Measurements from ENCODE around the gene SSR1.
A peak's percentile ranks its signal among the peaks of the same experiment; 100 is the strongest.
"Not testable (repeated sequence)": the region's sequence is repeated elsewhere in the genome, so short reads cannot be mapped to it uniquely, and the experiment has no call there.

Gene SSR1

GRCh38 chr6:7283676-7284075 is 29.3 kb downstream of the SSR1 start:
- H3K4me1 Mint-ChIP-seq (ENCODE audit: low read depth), result peaks cover 28% of the 10 kb centered on the region
- no peaks in the 10 kb centered on the region for H3K9me3 Mint-ChIP-seq
- peaks cover 48% of the 10 kb centered on the region for H3K36me3 Mint-ChIP-seq (ENCODE audit: low read depth)
- H3K27ac Mint-ChIP-seq, result no peak overlapping the region
- H3K4me3 Mint-ChIP-seq, result no peak overlapping the region
- H3K27me3 Mint-ChIP-seq, result no peaks in the 10 kb centered on the region
- intact Hi-C loops (cut with micrococcal nuclease), result no loop called here

GRCh38 chr6:7282097-7282906 is 30.7 kb downstream of the SSR1 start:
- intact Hi-C loops (cut with micrococcal nuclease), result no loop called here
- Mint-ChIP-seq H3K9me3 (no peaks in the 10 kb centered on the region), H3K4me3 (peak overlapping the region; percentile 13), H3K4me1 (ENCODE audit: low read depth) (peaks cover 39% of the 10 kb centered on the region), H3K27me3 (no peaks in the 10 kb centered on the region), H3K27ac (peak overlapping the region; percentile 62), H3K36me3 (ENCODE audit: low read depth) (peaks cover 34% of the 10 kb centered on the region)

- Mint-ChIP-seq H3K4me3 (no peak overlapping the region), H3K27me3 (no peaks in the 10 kb centered on the region), H3K9me3 (no peaks in the 10 kb centered on the region), H3K36me3 (ENCODE audit: low read depth) (no peaks in the 10 kb centered on the region), H3K4me1 (ENCODE audit: low read depth) (peaks cover 48% of the 10 kb centered on the region), H3K27ac (peak overlapping the region; percentile 43)
- intact Hi-C loops (cut with micrococcal nuclease), result loop anchor here (2.0 to 5.0 kb wide), 2 partner anchors 34 to 339 kb away; no protein-coding TSS in a partner anchor
These were observed 36.8 kb downstream of the SSR1 start for GRCh38 chr6:7276199-7276524.

- H3K27me3 Mint-ChIP-seq; H3K36me3 Mint-ChIP-seq (ENCODE audit: low read depth); H3K27ac Mint-ChIP-seq; H3K4me3 Mint-ChIP-seq; intact Hi-C loops (cut with micrococcal nuclease); H3K9me3 Mint-ChIP-seq: not testable (repeated sequence)
- peaks cover 49% of the 10 kb centered on the region for H3K4me1 Mint-ChIP-seq (ENCODE audit: low read depth)
These were observed 38.5 kb downstream of the SSR1 start for GRCh38 chr6:7274525-7274924.

- H3K27ac Mint-ChIP-seq, result no peak overlapping the region
These were observed 39.3 kb downstream of the SSR1 start for GRCh38 chr6:7273709-7274108.

GRCh38 chr6:7271205-7271534 is 41.8 kb downstream of the SSR1 start:
- Mint-ChIP-seq H3K36me3 (ENCODE audit: low read depth) (no peaks in the 10 kb centered on the region), H3K4me3 (no peak overlapping the region), H3K27me3 (no peaks in the 10 kb centered on the region), H3K27ac (peak overlapping the region; percentile 28), H3K9me3 (no peaks in the 10 kb centered on the region), H3K4me1 (ENCODE audit: low read depth) (peaks cover 59% of the 10 kb centered on the region)
- intact Hi-C loops (cut with micrococcal nuclease), result no loop called here

More at GRCh38 chr6:7273709-7274108, 39.3 kb downstream of the SSR1 start:
- H3K27me3 Mint-ChIP-seq, result no peaks in the 10 kb centered on the region
- peaks cover 47% of the 10 kb centered on the region for H3K4me1 Mint-ChIP-seq (ENCODE audit: low read depth)
- intact Hi-C loops (cut with micrococcal nuclease), result no loop called here
- no peaks in the 10 kb centered on the region for H3K36me3 Mint-ChIP-seq (ENCODE audit: low read depth)
- H3K4me3 Mint-ChIP-seq, result no peak overlapping the region
- no peaks in the 10 kb centered on the region for H3K9me3 Mint-ChIP-seq

GRCh38 chr6:7270320-7271204 is 42.4 kb downstream of the SSR1 start:
- H3K4me1 Mint-ChIP-seq (ENCODE audit: low read depth), result peaks cover 56% of the 10 kb centered on the region
- peak overlapping the region; percentile 28 for H3K27ac Mint-ChIP-seq
- no peak overlapping the region for H3K4me3 Mint-ChIP-seq
- H3K27me3 Mint-ChIP-seq, result no peaks in the 10 kb centered on the region
- no peaks in the 10 kb centered on the region for H3K36me3 Mint-ChIP-seq (ENCODE audit: low read depth)
- no peaks in the 10 kb centered on the region for H3K9me3 Mint-ChIP-seq
- intact Hi-C loops (cut with micrococcal nuclease), result no loop called here

GRCh38 chr6:7269816-7270215 is 43.2 kb downstream of the SSR1 start:
- H3K27me3 Mint-ChIP-seq, result no peaks in the 10 kb centered on the region
- no peak overlapping the region for H3K4me3 Mint-ChIP-seq
- H3K27ac Mint-ChIP-seq, result no peak overlapping the region
- H3K4me1 Mint-ChIP-seq (ENCODE audit: low read depth), result peaks cover 53% of the 10 kb centered on the region
- intact Hi-C loops (cut with micrococcal nuclease), result no loop called here
- H3K9me3 Mint-ChIP-seq, result no peaks in the 10 kb centered on the region
- no peaks in the 10 kb centered on the region for H3K36me3 Mint-ChIP-seq (ENCODE audit: low read depth)

- peaks cover 49% of the 10 kb centered on the region for H3K4me1 Mint-ChIP-seq (ENCODE audit: low read depth)
- no peaks in the 10 kb centered on the region for H3K27me3 Mint-ChIP-seq
- H3K9me3 Mint-ChIP-seq, result no peaks in the 10 kb centered on the region
- no peaks in the 10 kb centered on the region for H3K36me3 Mint-ChIP-seq (ENCODE audit: low read depth)
- no peak overlapping the region for H3K4me3 Mint-ChIP-seq
- intact Hi-C loops (cut with micrococcal nuclease), result no loop called here
- peak overlapping the region; percentile 67 for H3K27ac Mint-ChIP-seq
These were observed 44.0 kb downstream of the SSR1 start for GRCh38 chr6:7268816-7269555.

- peak overlapping the region; percentile 67 for H3K27ac Mint-ChIP-seq
- intact Hi-C loops (cut with micrococcal nuclease), result no loop called here
- no peak overlapping the region for H3K4me3 Mint-ChIP-seq
- H3K9me3 Mint-ChIP-seq, result no peaks in the 10 kb centered on the region
- H3K27me3 Mint-ChIP-seq, result no peaks in the 10 kb centered on the region
- peaks cover 43% of the 10 kb centered on the region for H3K4me1 Mint-ChIP-seq (ENCODE audit: low read depth)
- H3K36me3 Mint-ChIP-seq (ENCODE audit: low read depth), result no peaks in the 10 kb centered on the region
These were observed 44.6 kb downstream of the SSR1 start for GRCh38 chr6:7268362-7268761.

- H3K27me3 Mint-ChIP-seq, result no peaks in the 10 kb centered on the region
- peaks cover 49% of the 10 kb centered on the region for H3K4me1 Mint-ChIP-seq (ENCODE audit: low read depth)
- intact Hi-C loops (cut with micrococcal nuclease), result no loop called here
These were observed 45.4 kb downstream of the SSR1 start for GRCh38 chr6:7267466-7268091.

GRCh38 chr6:7267071-7267465 is 45.9 kb downstream of the SSR1 start:
- H3K36me3 Mint-ChIP-seq (ENCODE audit: low read depth), result no peaks in the 10 kb centered on the region
- intact Hi-C loops (cut with micrococcal nuclease), result no loop called here
- no peak overlapping the region for H3K4me3 Mint-ChIP-seq
- peak overlapping the region; percentile 67 for H3K27ac Mint-ChIP-seq
- H3K27me3 Mint-ChIP-seq, result no peaks in the 10 kb centered on the region
- peaks cover 54% of the 10 kb centered on the region for H3K4me1 Mint-ChIP-seq (ENCODE audit: low read depth)
- H3K9me3 Mint-ChIP-seq, result no peaks in the 10 kb centered on the region

More at GRCh38 chr6:7267466-7268091, 45.4 kb downstream of the SSR1 start:
- Mint-ChIP-seq H3K4me3 (no peak overlapping the region), H3K27ac (peak overlapping the region; percentile 67), H3K9me3 (no peaks in the 10 kb centered on the region), H3K36me3 (ENCODE audit: low read depth) (no peaks in the 10 kb centered on the region)

GRCh38 chr6:7265385-7265726 is 47.6 kb downstream of the SSR1 start:
- H3K4me3 Mint-ChIP-seq; H3K27ac Mint-ChIP-seq; intact Hi-C loops (cut with micrococcal nuclease); H3K36me3 Mint-ChIP-seq (ENCODE audit: low read depth); H3K9me3 Mint-ChIP-seq; H3K27me3 Mint-ChIP-seq: not testable (repeated sequence)
- H3K4me1 Mint-ChIP-seq (ENCODE audit: low read depth), result peaks cover 61% of the 10 kb centered on the region

All from dendritic cell treated with granulocyte-macrophage colony-stimulating factor and Interleukin-4, amounts not matched to agents 40 ng/mL and 50 ng/mL, for 4 days (primary cell).